Hepatocyte (in vitro differentiated cells): ENCODE data around the gene FCRL6.

Source experiments
- EZH2 ChIP-seq: fragments of 200-600 bp; sonication (generic); IDR thresholded peaks from 2 replicates; pipeline ENCODE4 v1.6.1; 2016; ENCODE audit warnings: antibody characterized with exemption, mild to moderate bottlenecking, borderline replicate concordance
- EZH2phosphoT487 ChIP-seq: fragments of 200-600 bp; sonication (generic); IDR thresholded peaks from one replicate; pipeline ENCODE4 v1.6.1; 2018; ENCODE audit warnings: antibody characterized with exemption, mild to moderate bottlenecking, low read depth, moderate library complexity; ENCODE audit not compliant: unreplicated experiment, severe bottlenecking
- TF ChIP-seq, protein P1 (sequence below): fragments of 200-600 bp; sonication (generic); IDR thresholded peaks from 2 replicates; pipeline ENCODE4 v1.5.1; 2016; ENCODE audit warnings: antibody characterized with exemption, mild to moderate bottlenecking; ENCODE audit not compliant: poor library complexity

DNA sequence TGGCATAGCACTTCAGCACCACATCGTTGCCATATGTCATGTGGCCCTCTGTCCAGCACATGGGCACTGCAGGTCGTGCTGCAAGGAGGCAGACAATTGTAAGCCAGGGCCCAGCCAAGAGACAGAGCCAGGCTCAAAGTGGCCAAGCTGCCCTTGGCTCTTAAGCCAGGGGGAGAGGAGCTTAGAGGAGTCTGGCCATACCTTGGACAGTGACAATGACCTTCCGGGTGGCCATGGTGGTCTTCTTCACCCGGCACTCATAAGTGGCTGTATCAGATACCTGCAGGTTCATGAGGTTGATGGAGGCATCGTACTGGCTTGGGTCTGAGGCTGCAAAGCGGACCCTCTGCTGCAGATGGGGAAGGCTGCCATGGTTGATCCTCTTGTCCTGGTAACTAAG is 55.7 kb downstream of the FCRL6 start:
- TF ChIP-seq, protein P1, sequence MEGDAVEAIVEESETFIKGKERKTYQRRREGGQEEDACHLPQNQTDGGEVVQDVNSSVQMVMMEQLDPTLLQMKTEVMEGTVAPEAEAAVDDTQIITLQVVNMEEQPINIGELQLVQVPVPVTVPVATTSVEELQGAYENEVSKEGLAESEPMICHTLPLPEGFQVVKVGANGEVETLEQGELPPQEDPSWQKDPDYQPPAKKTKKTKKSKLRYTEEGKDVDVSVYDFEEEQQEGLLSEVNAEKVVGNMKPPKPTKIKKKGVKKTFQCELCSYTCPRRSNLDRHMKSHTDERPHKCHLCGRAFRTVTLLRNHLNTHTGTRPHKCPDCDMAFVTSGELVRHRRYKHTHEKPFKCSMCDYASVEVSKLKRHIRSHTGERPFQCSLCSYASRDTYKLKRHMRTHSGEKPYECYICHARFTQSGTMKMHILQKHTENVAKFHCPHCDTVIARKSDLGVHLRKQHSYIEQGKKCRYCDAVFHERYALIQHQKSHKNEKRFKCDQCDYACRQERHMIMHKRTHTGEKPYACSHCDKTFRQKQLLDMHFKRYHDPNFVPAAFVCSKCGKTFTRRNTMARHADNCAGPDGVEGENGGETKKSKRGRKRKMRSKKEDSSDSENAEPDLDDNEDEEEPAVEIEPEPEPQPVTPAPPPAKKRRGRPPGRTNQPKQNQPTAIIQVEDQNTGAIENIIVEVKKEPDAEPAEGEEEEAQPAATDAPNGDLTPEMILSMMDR = no peak
- TF ChIP-seq EZH2 (no peak), EZH2phosphoT487 (no peak)
